T-helper 2 cell (primary cell): Measurements from ENCODE around the gene PATE1.

Source experiments
- DNase-seq, 5 experiments: peaks; one replicate each; pipeline versions ENCODE4 v3.0.0 to v3.0.0-alpha.2; 2012 to 2022

PATE1 gene

GRCh38 chr11:125797641-125798040, 51.6 kb downstream of the PATE1 start:
- no peak for DNase-seq
